LoVo (cell line): ENCODE results near the gene ELMO1.

Source experiments
- DNase-seq: peaks from one replicate; pipeline ENCODE4 v3.0.0-alpha.2; 2016; ENCODE audit warnings: low spot score

ELMO1 gene

GRCh38 chr7:36971515-36972139 lies 477.0 kb downstream of the ELMO1 start:
- no peak for DNase-seq

GRCh38 chr7:36970551-36971514 lies 477.8 kb downstream of the ELMO1 start:
- DNase-seq, result no peak

GRCh38 chr7:36969376-36969775 lies 479.3 kb downstream of the ELMO1 start:
- no peak for DNase-seq

- DNase-seq, result peak; percentile 76
These were observed 481.3 kb downstream of the ELMO1 start for GRCh38 chr7:36967387-36967786.

GRCh38 chr7:36966636-36967035 lies 482.0 kb downstream of the ELMO1 start:
- no peak for DNase-seq

- no peak for DNase-seq
These were observed 482.6 kb downstream of the ELMO1 start for GRCh38 chr7:36966039-36966438.

GRCh38 chr7:36965625-36966024 lies 483.0 kb downstream of the ELMO1 start:
- no peak for DNase-seq

GRCh38 chr7:36964297-36964696 lies 484.4 kb downstream of the ELMO1 start:
- no peak for DNase-seq

GRCh38 chr7:36962367-36962766 lies 486.3 kb downstream of the ELMO1 start:
- no peak for DNase-seq

GRCh38 chr7:36961693-36962092 lies 487.0 kb downstream of the ELMO1 start:
- no peak for DNase-seq

GRCh38 chr7:36961097-36961496 lies 487.6 kb downstream of the ELMO1 start:
- DNase-seq, result no peak

GRCh38 chr7:36960105-36960504 lies 488.6 kb downstream of the ELMO1 start:
- DNase-seq, result no peak

- no peak for DNase-seq
These were observed 490.4 kb downstream of the ELMO1 start for GRCh38 chr7:36958111-36958733.

- DNase-seq, result no peak
These were observed 491.0 kb downstream of the ELMO1 start for GRCh38 chr7:36957620-36958019.

- no peak for DNase-seq
These were observed 491.9 kb downstream of the ELMO1 start for GRCh38 chr7:36956814-36957213.

GRCh38 chr7:36955456-36956129 lies 493.1 kb downstream of the ELMO1 start:
- DNase-seq, result no peak

GRCh38 chr7:36951257-36951697 lies 497.4 kb downstream of the ELMO1 start:
- DNase-seq, result no peak

GRCh38 chr7:36949711-36950600 lies 498.7 kb downstream of the ELMO1 start:
- peak; percentile 15 for DNase-seq

- DNase-seq, result no peak
These were observed 502.3 kb downstream of the ELMO1 start for GRCh38 chr7:36946401-36946739.

- no peak for DNase-seq
These were observed 502.9 kb downstream of the ELMO1 start for GRCh38 chr7:36945612-36946400.

- no peak for DNase-seq
These were observed 503.8 kb downstream of the ELMO1 start for GRCh38 chr7:36944838-36945237.
